ENCODE measurements around the gene TMPRSS3. TPM values are rescaled to one million over a fixed set of nuclear protein-coding genes. Genes with fewer than 3 reads are reported as not detected.

The TMPRSS3 gene
- total RNA-seq, 4 donors from 2014 or later: 5.0 to 12.6 (median 6.2) TPM

DNA sequence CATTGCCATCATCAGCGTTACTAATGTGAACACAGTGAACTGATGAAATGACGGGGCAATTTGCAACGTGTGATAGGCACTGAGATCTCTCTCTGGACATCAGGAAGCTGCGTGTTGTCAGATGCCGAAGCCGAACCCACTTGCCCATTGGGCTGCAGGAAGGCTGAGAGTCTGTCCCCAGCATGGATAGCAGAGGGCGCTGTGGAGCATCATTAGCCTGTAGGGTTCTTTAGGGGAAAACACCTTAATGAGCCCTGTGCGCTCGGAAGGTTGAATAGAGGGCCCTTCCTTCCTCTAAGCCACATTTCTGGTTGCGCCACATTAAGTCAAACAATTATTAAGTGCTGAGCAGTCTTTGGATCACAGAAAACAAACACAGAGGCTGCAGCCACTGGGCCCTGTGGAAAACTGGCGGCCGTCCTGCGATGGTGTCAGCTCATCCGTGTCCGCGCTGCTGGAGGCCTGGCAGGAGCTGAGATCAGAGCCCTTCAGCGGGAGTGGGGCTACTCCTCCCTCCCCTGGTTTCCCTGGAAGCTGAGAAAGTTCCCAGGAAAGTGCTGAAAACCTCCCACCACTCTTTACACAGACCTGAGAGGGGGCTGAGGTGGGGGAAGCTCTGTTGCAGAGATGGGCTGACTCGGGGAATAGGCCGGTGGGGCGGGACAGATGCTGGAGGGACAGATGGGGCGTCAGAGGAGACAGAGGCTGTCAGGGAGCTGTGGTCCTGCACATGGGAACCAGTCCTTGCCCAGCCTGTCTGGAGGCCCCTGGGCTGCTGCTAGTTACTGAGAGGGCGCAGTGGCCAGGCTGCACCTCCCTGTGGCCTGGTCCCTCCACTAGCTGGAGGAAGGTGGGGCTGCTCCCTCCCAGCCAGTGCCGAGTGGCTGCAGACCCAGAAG, 57.8 kb downstream of the TMPRSS3 start:
- peak; percentile 98 for DNase-seq
- H3K27me3 ChIP-seq: no peaks in the 10 kb centered on the region
- no peaks in the 10 kb centered on the region for H3K9me3 ChIP-seq
- no peak overlapping the region for H3K4me3 ChIP-seq (replicated peaks in 1 of 3)
- 17 to 19% methylated on average over 15 to 23 of the region's 23 CpGs for WGBS, 2 donors
- no peaks in the 10 kb centered on the region for H3K36me3 ChIP-seq
- H3K4me1 ChIP-seq: peaks cover 28 to 37% of the 10 kb centered on the region in 2 donors
- H3K27ac ChIP-seq: peak overlapping the region; percentile 82 to 87 (median 83)
- TF ChIP-seq, protein P1, sequence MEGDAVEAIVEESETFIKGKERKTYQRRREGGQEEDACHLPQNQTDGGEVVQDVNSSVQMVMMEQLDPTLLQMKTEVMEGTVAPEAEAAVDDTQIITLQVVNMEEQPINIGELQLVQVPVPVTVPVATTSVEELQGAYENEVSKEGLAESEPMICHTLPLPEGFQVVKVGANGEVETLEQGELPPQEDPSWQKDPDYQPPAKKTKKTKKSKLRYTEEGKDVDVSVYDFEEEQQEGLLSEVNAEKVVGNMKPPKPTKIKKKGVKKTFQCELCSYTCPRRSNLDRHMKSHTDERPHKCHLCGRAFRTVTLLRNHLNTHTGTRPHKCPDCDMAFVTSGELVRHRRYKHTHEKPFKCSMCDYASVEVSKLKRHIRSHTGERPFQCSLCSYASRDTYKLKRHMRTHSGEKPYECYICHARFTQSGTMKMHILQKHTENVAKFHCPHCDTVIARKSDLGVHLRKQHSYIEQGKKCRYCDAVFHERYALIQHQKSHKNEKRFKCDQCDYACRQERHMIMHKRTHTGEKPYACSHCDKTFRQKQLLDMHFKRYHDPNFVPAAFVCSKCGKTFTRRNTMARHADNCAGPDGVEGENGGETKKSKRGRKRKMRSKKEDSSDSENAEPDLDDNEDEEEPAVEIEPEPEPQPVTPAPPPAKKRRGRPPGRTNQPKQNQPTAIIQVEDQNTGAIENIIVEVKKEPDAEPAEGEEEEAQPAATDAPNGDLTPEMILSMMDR (IDR thresholded peaks at IDR 0.05): peak; percentile 33 to 92 (median 80)
- TF ChIP-seq POLR2A (IDR thresholded peaks at IDR 0.05): peak in 1 of 2 donors; percentile 42
- intact Hi-C loops (cut with DNase I): no loop called here

DNA sequence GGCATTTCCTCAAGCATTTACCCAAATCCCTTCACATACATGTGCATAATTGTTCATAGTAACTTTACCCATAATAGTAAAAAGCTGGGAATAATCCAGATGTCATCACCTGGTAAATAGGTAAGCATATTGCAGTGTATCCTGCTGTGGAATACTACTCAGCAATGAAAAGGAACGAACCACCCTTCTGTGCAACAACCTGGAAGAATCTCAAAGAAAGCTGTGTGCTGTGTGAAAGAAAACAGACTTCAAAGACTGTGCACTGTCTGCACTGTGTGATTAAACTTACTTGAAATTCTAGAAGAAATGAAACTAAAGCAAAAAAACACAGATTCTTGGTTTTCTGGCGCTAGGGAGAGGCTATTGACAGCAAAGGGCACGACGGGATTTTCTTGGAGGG, 58.6 kb downstream of the TMPRSS3 start:
- no peaks in the 10 kb centered on the region for H3K9me3 ChIP-seq
- no peak for DNase-seq
- peak overlapping the region; percentile 74 to 87 (median 82) for H3K27ac ChIP-seq
- no peak overlapping the region for H3K4me3 ChIP-seq (replicated peaks in 1 of 3)
- TF ChIP-seq, protein P1 (IDR thresholded peaks at IDR 0.05): no peak
- no peak for TF ChIP-seq POLR2A (IDR thresholded peaks at IDR 0.05)
- WGBS, 2 donors: 65 to 67% methylated on average over 4 of the region's 4 CpGs
- peaks cover 28 to 37% of the 10 kb centered on the region in 2 donors for H3K4me1 ChIP-seq
- intact Hi-C loops (cut with DNase I): no loop called here
- H3K36me3 ChIP-seq: no peaks in the 10 kb centered on the region
- no peaks in the 10 kb centered on the region for H3K27me3 ChIP-seq

DNA sequence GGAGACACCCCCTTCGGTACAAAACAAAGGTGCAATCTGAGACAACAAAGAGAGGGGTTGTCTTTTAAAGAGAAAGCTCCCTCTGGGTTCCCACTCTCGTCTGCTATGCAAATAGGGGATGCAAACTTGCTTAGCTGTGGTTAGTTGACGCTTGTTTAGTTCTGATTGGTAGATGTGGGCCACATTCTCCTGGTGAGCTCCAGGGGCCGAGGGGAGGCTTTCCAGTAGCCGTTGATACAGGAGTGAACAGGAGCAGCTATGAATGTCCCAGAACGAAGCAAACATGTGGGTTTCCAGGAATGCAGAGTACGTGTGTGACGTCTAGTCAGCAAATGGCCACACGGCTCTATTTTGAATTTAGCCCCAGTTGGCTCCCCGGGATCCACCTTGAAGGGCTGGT, 59.8 kb downstream of the TMPRSS3 start:
- intact Hi-C loops (cut with DNase I): no loop called here

DNA sequence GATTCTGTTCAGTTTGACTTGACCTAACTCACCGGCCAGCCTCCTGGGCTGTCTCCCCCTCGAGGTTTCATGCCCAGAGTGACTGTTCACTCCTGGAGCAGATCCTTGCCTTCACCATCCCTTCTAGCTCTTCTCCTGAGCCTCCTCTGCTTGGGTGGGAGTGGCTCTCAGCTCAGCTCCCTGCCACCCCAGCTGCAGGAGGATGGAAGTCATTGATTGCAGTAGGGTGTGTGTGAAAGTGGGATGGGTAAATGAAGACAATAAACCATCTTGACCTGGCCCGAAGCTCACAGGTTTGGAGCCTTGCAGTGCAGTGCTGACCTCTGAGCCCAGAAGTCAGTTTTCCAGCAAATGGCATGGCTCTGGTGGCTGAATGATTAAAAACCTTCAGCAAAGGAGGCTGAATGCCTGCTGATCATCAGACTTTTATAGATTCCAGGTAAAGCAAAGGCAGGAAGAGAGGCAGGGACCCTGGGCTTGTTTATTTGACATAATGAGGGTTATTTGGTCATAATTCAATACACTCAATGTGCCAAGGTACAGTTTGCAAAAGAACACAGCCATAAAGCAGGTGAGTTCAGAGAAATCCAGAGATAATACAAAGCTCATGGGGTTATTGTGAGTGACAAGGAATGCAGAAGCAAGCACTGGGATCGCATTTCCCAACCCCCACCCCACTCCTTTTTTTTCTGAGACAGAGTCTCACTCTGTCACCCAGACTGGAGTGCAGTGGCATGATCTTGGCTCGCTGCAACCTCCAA, 63.1 kb downstream of the TMPRSS3 start:
- no peak overlapping the region for H3K4me3 ChIP-seq (replicated peaks in 1 of 3)
- H3K36me3 ChIP-seq: no peaks in the 10 kb centered on the region
- no peaks in the 10 kb centered on the region for H3K9me3 ChIP-seq
- H3K27ac ChIP-seq: no peak overlapping the region
- peaks cover 8 to 17% of the 10 kb centered on the region in 2 donors for H3K4me1 ChIP-seq
- TF ChIP-seq POLR2A (IDR thresholded peaks at IDR 0.05): no peak
- TF ChIP-seq, protein P1 (IDR thresholded peaks at IDR 0.05): no peak
- no peaks in the 10 kb centered on the region for H3K27me3 ChIP-seq
- no peak for DNase-seq
- WGBS, 2 donors: 81% methylated on average over 5 of the region's 5 CpGs
- intact Hi-C loops (cut with DNase I): no loop called here

More for the DNA sequence above, 59.8 kb downstream of the TMPRSS3 start:
- Histone ChIP-seq H3K27ac (peak overlapping the region in 2 of 3 donors; percentile 19 to 82), H3K36me3 (no peaks in the 10 kb centered on the region), H3K4me1 (peaks cover 28 to 37% of the 10 kb centered on the region in 2 donors), H3K27me3 (no peaks in the 10 kb centered on the region), H3K4me3 (replicated peaks in 1 of 3) (no peak overlapping the region), H3K9me3 (no peaks in the 10 kb centered on the region)
- TF ChIP-seq, protein P1 (IDR thresholded peaks at IDR 0.05): no peak
- peak in 1 of 2 donors; percentile 61 for TF ChIP-seq POLR2A (IDR thresholded peaks at IDR 0.05)
- WGBS, 2 donors: 33 to 40% methylated on average over 10 of the region's 10 CpGs
- DNase-seq: peak in 1 of 2 donors; percentile 40

Data from thyroid gland (tissue), 4 donors.